HCT116 (cell line): ENCODE results near the gene KRAS. TPM values are rescaled to one million over a fixed set of nuclear protein-coding genes. Genes with fewer than 3 reads are reported as not detected.

Experiments
- ATAC-seq: fragments of 200-7000 bp; cut with Tn5 transposase; 2 replicates; pipeline ENCODE4 v1.9.1; 2020; ENCODE audit warnings: mild to moderate bottlenecking, moderate library complexity
- BruUV-seq: library from RNA; stranded (reverse); fragments of 400-500 nt; replicated peaks from 2 replicates; lab custom pipeline; 2021; lab: Mats Ljungman, UMichigan
- CTCF ChIA-PET: fragments of 300-600 bp; sonication (Branson Sonifier 250); formaldehyde crosslinking; loops from one replicate; lab custom pipeline; 2021; ENCODE audit warnings: antibody characterized with exemption; lab: Charles Lee
- POLR2A ChIA-PET: fragments of 300-600, 350-600 bp; sonication (Branson Sonifier 250); formaldehyde crosslinking; loops from one replicate; lab custom pipeline; 2021; ENCODE audit warnings: antibody characterized with exemption; lab: Charles Lee
- RAD21 ChIA-PET, 2 experiments: fragments of 300-600 bp; sonication (Branson Sonifier 250); formaldehyde crosslinking; loops; one replicate each; lab custom pipeline; 2023; ENCODE audit warnings: low total read pairs in 2 of 2; ENCODE audit not compliant: uncharacterized antibody in 2 of 2, unreplicated experiment in 2 of 2, low non-redundant PET in 1 of 2; lab: Charles Lee
- DNase-seq: peaks from one replicate; pipeline ENCODE4 v3.0.0-alpha.2; 2010; ENCODE audit warnings: low read depth, low spot score
- H2AFZ ChIP-seq: fragments of 200-600 bp; shearing (Covaris generic), sonication (generic); 2 replicates; pipeline ENCODE4 v1.6.1; 2017; ENCODE audit warnings: low read depth, mixed run types, mixed read lengths, antibody characterized with exemption, low read length; ENCODE audit not compliant: poor library complexity, severe bottlenecking
- H3K27ac ChIP-seq: 2 replicates; pipeline ENCODE4 v1.5.1; 2012; ENCODE audit warnings: low read depth, low read length
- H3K27me3 ChIP-seq: fragments of 200-600 bp; sonication (generic); 2 replicates; pipeline ENCODE4 v1.6.1; 2016; ENCODE audit warnings: mixed run types, low read length, mixed read lengths; ENCODE audit not compliant: insufficient read depth
- H3K36me3 ChIP-seq, 2 experiments: fragments of 200-500 bp in 1 of 2; fragments of 200-600 bp in 1 of 2; sonication (Bioruptor generic) in 1 of 2; sonication (generic) in 1 of 2; 2 replicates each; pipeline versions ENCODE4 v1.5.1 to v1.6.1; 2014 to 2016; ENCODE audit warnings: low read length in 2 of 2, inconsistent platforms in 1 of 2, mixed read lengths in 1 of 2, mixed run types in 1 of 2; ENCODE audit not compliant: insufficient read depth in 2 of 2, control insufficient read depth in 1 of 2
- H3K4me1 ChIP-seq, 2 experiments: fragments of 200-600 bp in 1 of 2; sonication (generic) in 1 of 2; 2 replicates each; pipeline versions ENCODE4 v1.5.1 to v1.6.1; 2012 to 2017; ENCODE audit warnings: low read length in 2 of 2, inconsistent platforms in 1 of 2, mild to moderate bottlenecking in 1 of 2, mixed read lengths in 1 of 2, mixed run types in 1 of 2, moderate library complexity in 1 of 2; ENCODE audit not compliant: insufficient read depth in 2 of 2, control insufficient read depth in 1 of 2
- H3K4me2 ChIP-seq: fragments of 200-600 bp; sonication (generic); 2 replicates; pipeline ENCODE4 v1.6.1; 2017; ENCODE audit warnings: mixed run types, low read length, mixed read lengths
- H3K4me3 ChIP-seq, 2 experiments: fragments of 200-600 bp in 1 of 2; sonication (generic) in 1 of 2; replicated peaks in 1 of 2; 2 replicates each; pipeline ENCODE4 v1.5.1; 2011 to 2016; ENCODE audit warnings: low read length in 2 of 2, control low read depth in 1 of 2, low read depth in 1 of 2, mild to moderate bottlenecking in 1 of 2, mixed read lengths in 1 of 2, mixed run types in 1 of 2
- H3K79me2 ChIP-seq: fragments of 200-600 bp; sonication (generic); 2 replicates; pipeline ENCODE4 v1.6.1; 2017; ENCODE audit warnings: mild to moderate bottlenecking, mixed run types, low read length, moderate library complexity, mixed read lengths; ENCODE audit not compliant: insufficient read depth
- H3K9ac ChIP-seq: fragments of 200-600 bp; sonication (generic); 2 replicates; pipeline ENCODE4 v1.6.1; 2016; ENCODE audit warnings: low read length, mixed read lengths
- H3K9me2 ChIP-seq: fragments of 200-600 bp; sonication (generic), shearing (Covaris generic); 2 replicates; pipeline ENCODE4 v1.6.1; 2017; ENCODE audit warnings: mixed run types, mild to moderate bottlenecking, moderate library complexity; ENCODE audit not compliant: insufficient read depth
- H3K9me3 ChIP-seq, 2 experiments: fragments of 200-500 bp in 1 of 2; fragments of 200-600 bp in 1 of 2; sonication (Bioruptor generic) in 1 of 2; sonication (generic) in 1 of 2; 2 replicates each; pipeline ENCODE4 v1.6.1; 2014 to 2017; ENCODE audit warnings: low read length in 2 of 2, mixed read lengths in 2 of 2, inconsistent platforms in 1 of 2, low read depth in 1 of 2, mild to moderate bottlenecking in 1 of 2, mixed run types in 1 of 2, moderate library complexity in 1 of 2; ENCODE audit not compliant: control insufficient read depth in 1 of 2, insufficient read depth in 1 of 2
- H4K20me1 ChIP-seq: fragments of 200-600 bp; sonication (generic), shearing (Covaris generic); 2 replicates; pipeline ENCODE4 v1.6.1; 2017; ENCODE audit warnings: mixed run types, mild to moderate bottlenecking, moderate library complexity; ENCODE audit not compliant: insufficient read depth
- CEBPB ChIP-seq: IDR thresholded peaks from 2 replicates; pipeline ENCODE4 v1.6.1; 2012; ENCODE audit warnings: low read depth
- EZH2phosphoT487 ChIP-seq: fragments of 200-600 bp; IDR thresholded peaks from 2 replicates; pipeline ENCODE4 v1.6.1; 2018; ENCODE audit warnings: antibody characterized with exemption, borderline replicate concordance
- FOSL1 ChIP-seq: IDR thresholded peaks from 2 replicates; pipeline ENCODE4 v1.6.1; 2012; ENCODE audit warnings: low read depth
- MAX ChIP-seq: IDR thresholded peaks from 2 replicates; pipeline ENCODE4 v1.6.1; 2012
- POLR2A ChIP-seq: IDR thresholded peaks from 2 replicates; pipeline ENCODE4 v1.7.0; 2011; ENCODE audit warnings: borderline replicate concordance; ENCODE audit not compliant: insufficient read depth, insufficient read length; ENCODE audit errors: extremely low read depth
- POLR2AphosphoS5 ChIP-seq: IDR thresholded peaks from 2 replicates; pipeline ENCODE4 v1.6.1; 2011; ENCODE audit warnings: mild to moderate bottlenecking, low read depth, low read length, moderate library complexity
- RAD21 ChIP-seq: IDR thresholded peaks from 2 replicates; pipeline ENCODE4 v1.6.1; 2012; ENCODE audit warnings: low read depth, mild to moderate bottlenecking
- SP1 ChIP-seq: IDR thresholded peaks from 2 replicates; pipeline ENCODE4 v1.6.1; 2012; ENCODE audit warnings: low read depth
- SRF ChIP-seq: IDR thresholded peaks from 2 replicates; pipeline ENCODE4 v1.6.1; 2012; ENCODE audit warnings: low read depth
- ZBTB33 ChIP-seq: IDR thresholded peaks from 2 replicates; pipeline ENCODE4 v1.6.1; 2011; ENCODE audit warnings: mild to moderate bottlenecking, low read length, moderate library complexity; ENCODE audit not compliant: insufficient replicate concordance; ENCODE audit errors: extremely low read depth
- ZFX ChIP-seq: fragments of 450-650 bp; IDR thresholded peaks from 2 replicates; pipeline ENCODE4 v1.6.1; 2017
- intact Hi-C: fragments of 100-400 bp; cut with micrococcal nuclease; formaldehyde crosslinking; loops from 2 replicates; pipeline ENCODE4 v1.10.0; 2022
- total RNA-seq: library from RNA; stranded (reverse); gene quantifications from one replicate; pipeline ENCODE4 v1.2.1, GENCODE V29; 2021; ENCODE audit not compliant: unreplicated experiment
- TF ChIP-seq, protein P1 (sequence below): IDR thresholded peaks from 2 replicates; pipeline ENCODE4 v1.6.1; 2012; ENCODE audit warnings: low read depth

KRAS gene
- total RNA-seq, 1 experiment from 2014 or later: 37.5 TPM

DNA sequence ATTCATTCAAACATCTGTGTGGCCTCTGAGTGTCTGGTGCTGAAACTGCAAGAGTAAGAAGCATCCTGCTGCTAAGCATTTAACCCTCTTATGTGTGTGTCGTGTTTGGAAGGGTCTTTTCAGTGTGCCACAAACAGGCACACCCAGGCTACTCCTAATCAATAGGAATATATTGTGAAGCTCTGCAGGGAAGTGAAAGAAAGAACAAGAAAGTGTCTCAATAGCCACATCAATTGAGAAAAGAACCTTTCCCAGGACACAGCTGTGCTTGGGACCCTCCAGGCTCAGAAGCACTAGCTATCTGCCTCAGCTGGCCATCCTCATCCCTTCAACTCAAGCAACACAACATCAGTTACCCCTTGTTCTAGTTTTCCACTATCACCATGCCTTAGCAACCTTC, 13.4 kb upstream of the KRAS start:
- H3K9ac ChIP-seq: no peak overlapping the region
- no peak for TF ChIP-seq ZFX
- TF ChIP-seq MAX: no peak
- no peak for TF ChIP-seq POLR2A
- TF ChIP-seq FOSL1: no peak
- TF ChIP-seq ZBTB33: no peak
- no peak for TF ChIP-seq EZH2phosphoT487
- TF ChIP-seq, all 23 proteins: peak for 0
- ChIA-PET RAD21 (interaction anchor here in 1 of 2 experiments (0.5 kb wide), 1 partner anchor 13 kb away, joined by 3 read pairs; the partner anchor contains the start of gene KRAS), CTCF (no interaction called here), POLR2A (no interaction called here)
- H3K27me3 ChIP-seq: no peaks in the 10 kb centered on the region
- no peak overlapping the region for H3K27ac ChIP-seq
- H3K9me2 ChIP-seq: no peaks in the 10 kb centered on the region
- ATAC-seq (no peak), DNase-seq (no peak)
- H3K4me3 ChIP-seq: no peak overlapping the region
- no peaks in the 10 kb centered on the region for H3K9me3 ChIP-seq
- no TSS peak for BruUV-seq
- no peaks in the 10 kb centered on the region for H3K36me3 ChIP-seq
- no peaks in the 10 kb centered on the region for H4K20me1 ChIP-seq
- H3K4me1 ChIP-seq: no peaks in the 10 kb centered on the region
- H2AFZ ChIP-seq: no peak overlapping the region
- intact Hi-C loops: loop anchor here (2.0 kb wide), 1 partner anchor 21 kb away; no protein-coding TSS in a partner anchor
- no peak overlapping the region for H3K4me2 ChIP-seq
- no peaks in the 10 kb centered on the region for H3K79me2 ChIP-seq

GRCh38 chr12:25263594-25263993, 12.9 kb upstream of the KRAS start:
- no peak overlapping the region for H3K4me3 ChIP-seq
- H3K9me3 ChIP-seq: no peaks in the 10 kb centered on the region
- no peak overlapping the region for H3K27ac ChIP-seq
- CTCF ChIA-PET: no interaction called here
- DNase-seq (no peak), ATAC-seq (no peak)
- H3K4me1 ChIP-seq: no peaks in the 10 kb centered on the region
- RAD21 ChIA-PET: no interaction called here
- H3K27me3 ChIP-seq: no peaks in the 10 kb centered on the region
- POLR2A ChIA-PET: interaction anchor here (0.5 kb wide), 1 partner anchor 13 kb away, joined by 3 read pairs; the partner anchor contains the start of gene KRAS
- intact Hi-C loops: no loop called here
- H3K79me2 ChIP-seq: no peaks in the 10 kb centered on the region
- H3K9me2 ChIP-seq: no peaks in the 10 kb centered on the region
- H3K9ac ChIP-seq: no peak overlapping the region
- H3K36me3 ChIP-seq: no peaks in the 10 kb centered on the region
- no TSS peak for BruUV-seq
- no peak overlapping the region for H3K4me2 ChIP-seq
- H4K20me1 ChIP-seq: no peaks in the 10 kb centered on the region
- H2AFZ ChIP-seq: no peak overlapping the region
- TF ChIP-seq MAX (no peak), RAD21 (no peak), POLR2AphosphoS5 (no peak), ZFX (no peak), ZBTB33 (no peak), SRF (no peak), SP1 (no peak), CEBPB (no peak), FOSL1 (no peak)
- TF ChIP-seq, protein P1, sequence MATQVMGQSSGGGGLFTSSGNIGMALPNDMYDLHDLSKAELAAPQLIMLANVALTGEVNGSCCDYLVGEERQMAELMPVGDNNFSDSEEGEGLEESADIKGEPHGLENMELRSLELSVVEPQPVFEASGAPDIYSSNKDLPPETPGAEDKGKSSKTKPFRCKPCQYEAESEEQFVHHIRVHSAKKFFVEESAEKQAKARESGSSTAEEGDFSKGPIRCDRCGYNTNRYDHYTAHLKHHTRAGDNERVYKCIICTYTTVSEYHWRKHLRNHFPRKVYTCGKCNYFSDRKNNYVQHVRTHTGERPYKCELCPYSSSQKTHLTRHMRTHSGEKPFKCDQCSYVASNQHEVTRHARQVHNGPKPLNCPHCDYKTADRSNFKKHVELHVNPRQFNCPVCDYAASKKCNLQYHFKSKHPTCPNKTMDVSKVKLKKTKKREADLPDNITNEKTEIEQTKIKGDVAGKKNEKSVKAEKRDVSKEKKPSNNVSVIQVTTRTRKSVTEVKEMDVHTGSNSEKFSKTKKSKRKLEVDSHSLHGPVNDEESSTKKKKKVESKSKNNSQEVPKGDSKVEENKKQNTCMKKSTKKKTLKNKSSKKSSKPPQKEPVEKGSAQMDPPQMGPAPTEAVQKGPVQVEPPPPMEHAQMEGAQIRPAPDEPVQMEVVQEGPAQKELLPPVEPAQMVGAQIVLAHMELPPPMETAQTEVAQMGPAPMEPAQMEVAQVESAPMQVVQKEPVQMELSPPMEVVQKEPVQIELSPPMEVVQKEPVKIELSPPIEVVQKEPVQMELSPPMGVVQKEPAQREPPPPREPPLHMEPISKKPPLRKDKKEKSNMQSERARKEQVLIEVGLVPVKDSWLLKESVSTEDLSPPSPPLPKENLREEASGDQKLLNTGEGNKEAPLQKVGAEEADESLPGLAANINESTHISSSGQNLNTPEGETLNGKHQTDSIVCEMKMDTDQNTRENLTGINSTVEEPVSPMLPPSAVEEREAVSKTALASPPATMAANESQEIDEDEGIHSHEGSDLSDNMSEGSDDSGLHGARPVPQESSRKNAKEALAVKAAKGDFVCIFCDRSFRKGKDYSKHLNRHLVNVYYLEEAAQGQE: no peak
